ENCODE measurements around the gene PEMT.

PEMT gene

GRCh38 chr17:17567631-17568030 lies 23.9 kb downstream of the PEMT start:
- Histone ChIP-seq H3K4me1 (ENCODE audit: insufficient read depth, low read length) (peaks cover 8% of the 10 kb centered on the region; the same call in 1 of the 2 replicates), H3K27ac (ENCODE audit: low read length) (no peak overlapping the region), H3K4me3 (ENCODE audit: low read length) (no peak overlapping the region)

GRCh38 chr17:17566896-17567513 lies 24.5 kb downstream of the PEMT start:
- no peaks in the 10 kb centered on the region for H3K27me3 ChIP-seq (ENCODE audit: insufficient read depth, low read length)
- no peak overlapping the region for H3K27ac ChIP-seq (ENCODE audit: low read length)
- H3K4me3 ChIP-seq (ENCODE audit: low read length), result no peak overlapping the region
- H3K36me3 ChIP-seq (ENCODE audit: insufficient read depth, low read depth, low read length), result no peaks in the 10 kb centered on the region
- H3K4me1 ChIP-seq (ENCODE audit: insufficient read depth, low read length), result peaks cover 8% of the 10 kb centered on the region; the same call in 1 of the 2 replicates
- H3K9ac ChIP-seq (ENCODE audit: low read depth, low read length), result no peak overlapping the region; the same call in 1 of the 2 replicates
- H3K9me3 ChIP-seq (ENCODE audit: insufficient read depth, low read depth, low read length), result no peaks in the 10 kb centered on the region

More at GRCh38 chr17:17567631-17568030, 23.9 kb downstream of the PEMT start:
- H3K36me3 ChIP-seq (ENCODE audit: insufficient read depth, low read depth, low read length), result no peaks in the 10 kb centered on the region
- H3K9me3 ChIP-seq (ENCODE audit: insufficient read depth, low read depth, low read length), result no peaks in the 10 kb centered on the region
- H3K27me3 ChIP-seq (ENCODE audit: insufficient read depth, low read length), result no peaks in the 10 kb centered on the region
- no peak overlapping the region for H3K9ac ChIP-seq (ENCODE audit: low read depth, low read length)

GRCh38 chr17:17565471-17566339 lies 25.8 kb downstream of the PEMT start:
- Histone ChIP-seq H3K4me1 (ENCODE audit: insufficient read depth, low read length) (peaks cover 8% of the 10 kb centered on the region; the same call in 1 of the 2 replicates), H3K27me3 (ENCODE audit: insufficient read depth, low read length) (no peaks in the 10 kb centered on the region), H3K9ac (ENCODE audit: low read depth, low read length) (peak overlapping the region; percentile 27; the same call in 1 of the 2 replicates), H3K36me3 (ENCODE audit: insufficient read depth, low read depth, low read length) (no peaks in the 10 kb centered on the region), H3K27ac (ENCODE audit: low read length) (peak overlapping the region; percentile 11), H3K9me3 (ENCODE audit: insufficient read depth, low read depth, low read length) (no peaks in the 10 kb centered on the region), H3K4me3 (ENCODE audit: low read length) (no peak overlapping the region)

- Histone ChIP-seq H3K27me3 (ENCODE audit: insufficient read depth, low read length) (no peaks in the 10 kb centered on the region), H3K9me3 (ENCODE audit: insufficient read depth, low read depth, low read length) (no peaks in the 10 kb centered on the region), H3K9ac (ENCODE audit: low read depth, low read length) (no peak overlapping the region), H3K4me3 (ENCODE audit: low read length) (no peak overlapping the region), H3K4me1 (ENCODE audit: insufficient read depth, low read length) (peaks cover 8% of the 10 kb centered on the region; the same call in 1 of the 2 replicates), H3K27ac (ENCODE audit: low read length) (peak overlapping the region; percentile 11), H3K36me3 (ENCODE audit: insufficient read depth, low read depth, low read length) (no peaks in the 10 kb centered on the region)
Observed at GRCh38 chr17:17564896-17565295, 26.6 kb downstream of the PEMT start.

GRCh38 chr17:17564323-17564722 lies 27.2 kb downstream of the PEMT start:
- peaks cover 8% of the 10 kb centered on the region; the same call in 1 of the 2 replicates for H3K4me1 ChIP-seq (ENCODE audit: insufficient read depth, low read length)
- H3K27ac ChIP-seq (ENCODE audit: low read length), result no peak overlapping the region
- no peak overlapping the region for H3K9ac ChIP-seq (ENCODE audit: low read depth, low read length)
- no peaks in the 10 kb centered on the region for H3K9me3 ChIP-seq (ENCODE audit: insufficient read depth, low read depth, low read length)
- no peaks in the 10 kb centered on the region for H3K27me3 ChIP-seq (ENCODE audit: insufficient read depth, low read length)
- no peaks in the 10 kb centered on the region for H3K36me3 ChIP-seq (ENCODE audit: insufficient read depth, low read depth, low read length)
- no peak overlapping the region for H3K4me3 ChIP-seq (ENCODE audit: low read length)

GRCh38 chr17:17563530-17563929 lies 28.0 kb downstream of the PEMT start:
- Histone ChIP-seq H3K9me3 (ENCODE audit: insufficient read depth, low read depth, low read length) (no peaks in the 10 kb centered on the region), H3K9ac (ENCODE audit: low read depth, low read length) (no peak overlapping the region), H3K4me3 (ENCODE audit: low read length) (no peak overlapping the region), H3K27ac (ENCODE audit: low read length) (no peak overlapping the region), H3K4me1 (ENCODE audit: insufficient read depth, low read length) (peaks cover 8% of the 10 kb centered on the region; the same call in 1 of the 2 replicates), H3K27me3 (ENCODE audit: insufficient read depth, low read length) (no peaks in the 10 kb centered on the region), H3K36me3 (ENCODE audit: insufficient read depth, low read depth, low read length) (no peaks in the 10 kb centered on the region)

GRCh38 chr17:17562146-17562511 lies 29.4 kb downstream of the PEMT start:
- no peaks in the 10 kb centered on the region for H3K36me3 ChIP-seq (ENCODE audit: insufficient read depth, low read depth, low read length)
- no peak overlapping the region for H3K9ac ChIP-seq (ENCODE audit: low read depth, low read length)
- no peaks in the 10 kb centered on the region for H3K27me3 ChIP-seq (ENCODE audit: insufficient read depth, low read length)
- no peak overlapping the region for H3K4me3 ChIP-seq (ENCODE audit: low read length)
- H3K4me1 ChIP-seq (ENCODE audit: insufficient read depth, low read length), result peaks cover 8% of the 10 kb centered on the region; the same call in 1 of the 2 replicates
- H3K9me3 ChIP-seq (ENCODE audit: insufficient read depth, low read depth, low read length), result no peaks in the 10 kb centered on the region
- no peak overlapping the region for H3K27ac ChIP-seq (ENCODE audit: low read length)

GRCh38 chr17:17561408-17562145 lies 29.9 kb downstream of the PEMT start:
- H3K36me3 ChIP-seq (ENCODE audit: insufficient read depth, low read depth, low read length), result no peaks in the 10 kb centered on the region
- no peak overlapping the region for H3K4me3 ChIP-seq (ENCODE audit: low read length)
- no peaks in the 10 kb centered on the region for H3K27me3 ChIP-seq (ENCODE audit: insufficient read depth, low read length)
- H3K9me3 ChIP-seq (ENCODE audit: insufficient read depth, low read depth, low read length), result no peaks in the 10 kb centered on the region
- H3K9ac ChIP-seq (ENCODE audit: low read depth, low read length), result no peak overlapping the region; the same call in 1 of the 2 replicates
- H3K4me1 ChIP-seq (ENCODE audit: insufficient read depth, low read length), result peaks cover 8% of the 10 kb centered on the region; the same call in 1 of the 2 replicates
- no peak overlapping the region for H3K27ac ChIP-seq (ENCODE audit: low read length)

GRCh38 chr17:17560975-17561374 lies 30.5 kb downstream of the PEMT start:
- H3K4me3 ChIP-seq (ENCODE audit: low read length), result no peak overlapping the region
- no peak overlapping the region for H3K9ac ChIP-seq (ENCODE audit: low read depth, low read length)
- no peak overlapping the region for H3K27ac ChIP-seq (ENCODE audit: low read length)
- no peaks in the 10 kb centered on the region for H3K9me3 ChIP-seq (ENCODE audit: insufficient read depth, low read depth, low read length)
- no peaks in the 10 kb centered on the region for H3K36me3 ChIP-seq (ENCODE audit: insufficient read depth, low read depth, low read length)
- H3K27me3 ChIP-seq (ENCODE audit: insufficient read depth, low read length), result no peaks in the 10 kb centered on the region
- H3K4me1 ChIP-seq (ENCODE audit: insufficient read depth, low read length), result peaks cover 8% of the 10 kb centered on the region; the same call in 1 of the 2 replicates

- H3K36me3 ChIP-seq (ENCODE audit: insufficient read depth, low read depth, low read length), result no peaks in the 10 kb centered on the region
- H3K9ac ChIP-seq (ENCODE audit: low read depth, low read length), result no peak overlapping the region
- H3K27ac ChIP-seq (ENCODE audit: low read length), result no peak overlapping the region
- no peaks in the 10 kb centered on the region for H3K27me3 ChIP-seq (ENCODE audit: insufficient read depth, low read length)
- H3K9me3 ChIP-seq (ENCODE audit: insufficient read depth, low read depth, low read length), result no peaks in the 10 kb centered on the region
- H3K4me3 ChIP-seq (ENCODE audit: low read length), result no peak overlapping the region
- H3K4me1 ChIP-seq (ENCODE audit: insufficient read depth, low read length), result peaks cover 5% of the 10 kb centered on the region; the same call in 1 of the 2 replicates
Observed at GRCh38 chr17:17560167-17560566, 31.3 kb downstream of the PEMT start.

- Histone ChIP-seq H3K36me3 (ENCODE audit: insufficient read depth, low read depth, low read length) (no peaks in the 10 kb centered on the region), H3K4me1 (ENCODE audit: insufficient read depth, low read length) (no peaks in the 10 kb centered on the region), H3K9ac (ENCODE audit: low read depth, low read length) (no peak overlapping the region), H3K27me3 (ENCODE audit: insufficient read depth, low read length) (no peaks in the 10 kb centered on the region), H3K27ac (ENCODE audit: low read length) (no peak overlapping the region), H3K9me3 (ENCODE audit: insufficient read depth, low read depth, low read length) (no peaks in the 10 kb centered on the region), H3K4me3 (ENCODE audit: low read length) (no peak overlapping the region)
Observed at GRCh38 chr17:17559164-17559563, 32.3 kb downstream of the PEMT start.
